HG02884 (cell line): ENCODE results near the gene CYP46A1.

Experiments
- ATAC-seq: cut with Tn5 transposase; IDR thresholded peaks from one replicate; pipeline ENCODE4 v1.9.1; 2021; ENCODE audit warnings: mild to moderate bottlenecking, moderate library complexity; ENCODE audit not compliant: unreplicated experiment

CYP46A1 gene

GRCh38 chr14:99774556-99775307 is 90.6 kb downstream of the CYP46A1 start:
- no peak for ATAC-seq

DNA sequence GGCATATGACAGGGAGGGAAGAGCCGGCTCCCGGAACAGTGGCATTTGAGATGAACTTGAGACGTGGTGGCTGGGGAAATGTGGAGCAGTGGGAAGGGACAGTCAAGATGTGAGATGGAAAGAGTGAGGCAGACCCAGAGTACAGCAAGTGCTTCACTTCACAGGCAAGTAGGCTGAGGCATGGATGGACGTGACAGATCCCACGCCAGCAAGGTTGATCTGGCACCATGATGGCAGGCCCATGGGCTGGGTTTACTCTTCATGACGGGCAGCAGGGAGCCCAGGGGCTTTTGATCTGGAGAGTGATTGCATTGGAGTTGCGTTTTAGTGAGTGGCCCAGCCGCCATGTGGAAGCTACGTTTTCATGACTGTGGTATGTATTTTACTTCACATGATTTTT is 91.3 kb downstream of the CYP46A1 start:
- no peak for ATAC-seq
